Parathyroid adenoma (tissue), 2 donors: ENCODE data around the gene ORMDL1.

ENCODE experiments used
- H2AFZ ChIP-seq: fragments of 300-600 bp; sonication (generic); one replicate; pipeline ENCODE4 v1.7.0; 2017; ENCODE audit warnings: antibody characterized with exemption, mild to moderate bottlenecking
- H3K27ac ChIP-seq: fragments of 300-600 bp; sonication (generic); one replicate; pipeline ENCODE4 v1.7.0; 2017
- H3K27me3 ChIP-seq: fragments of 300-600 bp; sonication (generic); one replicate; pipeline ENCODE4 v1.7.0; 2017; ENCODE audit warnings: low read length; ENCODE audit not compliant: control insufficient read depth, insufficient read depth
- H3K36me3 ChIP-seq: fragments of 300-600 bp; sonication (generic); one replicate; pipeline ENCODE4 v1.7.0; 2017; ENCODE audit warnings: low read length; ENCODE audit not compliant: control insufficient read depth, insufficient read depth
- H3K4me1 ChIP-seq: fragments of 300-600 bp; sonication (generic); one replicate; pipeline ENCODE4 v1.7.0; 2017; ENCODE audit warnings: control low read depth
- H3K4me2 ChIP-seq: fragments of 300-600 bp; sonication (generic); one replicate; pipeline ENCODE4 v1.7.0; 2017; ENCODE audit warnings: low read length
- H3K4me3 ChIP-seq: fragments of 300-600 bp; sonication (generic); one replicate; pipeline ENCODE4 v1.7.0; 2017; ENCODE audit warnings: low read depth, low read length
- H3K79me2 ChIP-seq: fragments of 300-600 bp; sonication (generic); one replicate; pipeline ENCODE4 v1.7.0; 2017; ENCODE audit warnings: control low read depth
- H3K9ac ChIP-seq: fragments of 300-600 bp; sonication (generic); one replicate; pipeline ENCODE4 v1.7.0; 2017; ENCODE audit warnings: mild to moderate bottlenecking
- H3K9me3 ChIP-seq: fragments of 300-600 bp; sonication (generic); one replicate; pipeline ENCODE4 v1.7.0; 2017; ENCODE audit warnings: low read length; ENCODE audit not compliant: control insufficient read depth
- TF ChIP-seq, protein P1 (sequence below): fragments of 300-600 bp; sonication (generic); IDR thresholded peaks from one replicate; pipeline ENCODE4 v1.7.0; 2017; ENCODE audit warnings: antibody characterized with exemption, mild to moderate bottlenecking
- donor health status: primary hyperparathyroidism.

ORMDL1 gene, protein sequence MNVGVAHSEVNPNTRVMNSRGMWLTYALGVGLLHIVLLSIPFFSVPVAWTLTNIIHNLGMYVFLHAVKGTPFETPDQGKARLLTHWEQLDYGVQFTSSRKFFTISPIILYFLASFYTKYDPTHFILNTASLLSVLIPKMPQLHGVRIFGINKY

DNA sequence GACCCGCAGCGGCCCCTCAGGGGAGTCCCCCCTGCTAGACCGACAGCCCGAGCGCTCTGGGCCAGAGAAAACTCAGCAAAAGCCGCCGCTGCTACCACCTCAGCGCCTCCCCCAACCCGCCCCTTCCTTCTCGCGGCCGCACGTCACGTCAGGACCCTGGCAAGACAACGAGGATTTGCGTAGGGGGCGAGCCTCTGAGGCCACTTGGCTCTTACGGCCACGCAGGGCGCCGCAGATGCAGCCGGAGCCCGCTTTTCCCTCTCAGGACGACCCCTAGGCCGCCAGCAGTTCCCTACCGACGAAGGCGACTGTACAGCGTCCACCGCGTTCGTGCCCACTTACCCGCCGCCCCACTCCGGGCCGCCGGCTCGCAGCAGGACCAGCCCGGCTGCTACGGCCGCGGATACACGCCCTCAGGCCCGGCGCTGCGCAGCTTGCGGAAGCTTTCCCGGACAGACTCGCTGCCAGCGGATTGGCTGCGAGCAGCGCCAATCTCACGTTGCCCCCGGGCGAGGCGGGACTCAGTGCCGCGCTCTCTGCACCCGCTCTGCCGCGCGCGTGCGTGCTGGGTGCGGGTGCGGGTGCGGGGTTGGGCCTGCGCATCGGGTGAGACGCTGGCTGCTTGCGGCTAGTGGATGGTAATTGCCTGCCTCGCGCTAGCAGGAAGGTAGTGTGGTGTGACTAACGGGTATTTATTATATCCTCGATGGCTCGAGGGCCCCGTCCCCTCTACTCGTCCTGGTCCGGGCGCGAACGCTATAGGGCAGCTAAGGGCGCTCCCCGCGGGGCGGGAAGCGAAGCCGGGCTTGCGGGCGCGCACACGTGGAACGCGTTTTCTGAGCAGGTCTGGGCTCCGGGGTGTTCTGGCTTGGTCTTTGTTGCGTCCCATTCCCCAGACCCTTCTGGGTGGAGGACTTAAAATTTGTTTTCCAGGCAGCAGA lies at the start of gene ORMDL1, which contains the start of gene PMS1:
TSS of gene ORMDL1 (minus strand) at position 413 of the 941 bp plus-strand sequence. CDS start 1,744 bp downstream, outside the sequence.
TSS of gene PMS1 (plus strand) at position 524 of the 941 bp plus-strand sequence. CDS start 7,360 bp downstream, outside the sequence.
- H3K4me3 ChIP-seq: peak within 1 kb of the TSS; percentile 71
- TF ChIP-seq, protein P1, sequence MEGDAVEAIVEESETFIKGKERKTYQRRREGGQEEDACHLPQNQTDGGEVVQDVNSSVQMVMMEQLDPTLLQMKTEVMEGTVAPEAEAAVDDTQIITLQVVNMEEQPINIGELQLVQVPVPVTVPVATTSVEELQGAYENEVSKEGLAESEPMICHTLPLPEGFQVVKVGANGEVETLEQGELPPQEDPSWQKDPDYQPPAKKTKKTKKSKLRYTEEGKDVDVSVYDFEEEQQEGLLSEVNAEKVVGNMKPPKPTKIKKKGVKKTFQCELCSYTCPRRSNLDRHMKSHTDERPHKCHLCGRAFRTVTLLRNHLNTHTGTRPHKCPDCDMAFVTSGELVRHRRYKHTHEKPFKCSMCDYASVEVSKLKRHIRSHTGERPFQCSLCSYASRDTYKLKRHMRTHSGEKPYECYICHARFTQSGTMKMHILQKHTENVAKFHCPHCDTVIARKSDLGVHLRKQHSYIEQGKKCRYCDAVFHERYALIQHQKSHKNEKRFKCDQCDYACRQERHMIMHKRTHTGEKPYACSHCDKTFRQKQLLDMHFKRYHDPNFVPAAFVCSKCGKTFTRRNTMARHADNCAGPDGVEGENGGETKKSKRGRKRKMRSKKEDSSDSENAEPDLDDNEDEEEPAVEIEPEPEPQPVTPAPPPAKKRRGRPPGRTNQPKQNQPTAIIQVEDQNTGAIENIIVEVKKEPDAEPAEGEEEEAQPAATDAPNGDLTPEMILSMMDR: no peak
- H3K4me1 ChIP-seq: no peaks in the 10 kb centered on the region
- H2AFZ ChIP-seq: peak within 1 kb of the TSS; percentile 97
- H3K36me3 ChIP-seq: no peaks in the 10 kb centered on the region
- peak within 1 kb of the TSS; percentile 74 for H3K4me2 ChIP-seq
- peaks cover 24% of the 10 kb centered on the region for H3K79me2 ChIP-seq
- H3K27ac ChIP-seq: peak within 1 kb of the TSS; percentile 89
- H3K27me3 ChIP-seq: no peaks in the 10 kb centered on the region
- H3K9ac ChIP-seq: peak within 1 kb of the TSS; percentile 73
- no peaks in the 10 kb centered on the region for H3K9me3 ChIP-seq

DNA sequence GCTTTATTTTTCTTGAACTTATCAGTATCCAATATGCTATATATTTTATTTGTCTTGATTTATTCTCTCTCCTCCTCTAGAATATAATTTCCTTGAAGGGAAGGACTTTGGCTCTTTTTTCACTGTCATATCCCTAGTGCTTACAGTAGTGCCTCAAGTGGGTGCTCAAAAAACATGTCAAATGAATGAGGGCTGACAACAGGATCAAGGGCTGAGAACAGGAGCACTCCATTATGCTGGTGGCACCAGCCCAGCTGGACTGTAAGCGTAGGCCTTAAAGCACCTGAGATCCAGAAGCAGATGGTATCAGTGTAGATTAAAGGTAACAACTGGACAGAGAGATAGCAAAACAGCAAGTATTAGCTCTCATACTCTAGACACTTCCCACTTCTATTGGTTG lies 46.4 kb upstream of the ORMDL1 start:
- Histone ChIP-seq H3K36me3 (no peaks in the 10 kb centered on the region), H3K79me2 (no peaks in the 10 kb centered on the region), H3K9me3 (no peaks in the 10 kb centered on the region), H3K4me2 (no peak overlapping the region), H3K4me1 (peaks cover 3% of the 10 kb centered on the region), H2AFZ (no peak overlapping the region), H3K27me3 (no peaks in the 10 kb centered on the region), H3K27ac (no peak overlapping the region), H3K4me3 (no peak overlapping the region), H3K9ac (no peak overlapping the region)
- TF ChIP-seq, protein P1: no peak

DNA sequence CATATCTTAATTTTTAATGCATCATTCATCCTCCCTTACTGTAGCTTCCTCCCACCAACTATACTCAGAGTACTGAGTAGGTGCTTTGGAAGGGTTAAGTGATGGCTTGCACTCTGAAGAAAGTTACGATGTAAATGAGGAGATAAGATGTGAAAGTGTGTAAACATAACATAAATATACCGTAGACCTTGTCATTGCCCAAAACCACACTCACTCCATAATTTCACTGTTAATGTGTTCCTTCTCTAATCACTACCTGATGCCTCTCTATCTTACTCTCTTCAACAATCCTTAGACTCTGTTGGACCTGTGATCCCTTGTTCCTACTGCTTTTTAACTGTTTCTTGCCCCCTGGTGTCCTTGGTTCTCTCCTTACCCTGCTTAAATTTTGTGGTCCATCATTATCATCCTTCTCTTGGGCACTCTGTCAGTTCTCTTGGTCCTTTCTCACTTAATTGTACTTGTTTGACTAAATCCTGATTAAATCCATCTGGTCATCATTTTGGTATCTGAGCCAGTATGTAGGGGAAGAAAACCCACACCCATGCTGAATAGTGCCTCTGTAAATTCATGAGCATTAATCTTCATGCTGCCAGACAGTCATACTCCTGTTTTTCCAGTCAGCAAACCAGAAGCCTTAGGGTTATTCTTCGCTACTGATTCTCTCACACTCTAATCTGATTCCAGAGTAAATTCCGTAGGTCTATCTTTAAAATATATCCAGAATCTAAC lies 45.1 kb upstream of the ORMDL1 start:
- Histone ChIP-seq H3K27me3 (no peaks in the 10 kb centered on the region), H3K27ac (no peak overlapping the region), H3K36me3 (no peaks in the 10 kb centered on the region), H3K79me2 (no peaks in the 10 kb centered on the region), H3K4me1 (peaks cover 3% of the 10 kb centered on the region), H3K9ac (no peak overlapping the region), H3K9me3 (no peaks in the 10 kb centered on the region), H3K4me3 (no peak overlapping the region), H2AFZ (no peak overlapping the region), H3K4me2 (no peak overlapping the region)
- TF ChIP-seq, protein P1: no peak

DNA sequence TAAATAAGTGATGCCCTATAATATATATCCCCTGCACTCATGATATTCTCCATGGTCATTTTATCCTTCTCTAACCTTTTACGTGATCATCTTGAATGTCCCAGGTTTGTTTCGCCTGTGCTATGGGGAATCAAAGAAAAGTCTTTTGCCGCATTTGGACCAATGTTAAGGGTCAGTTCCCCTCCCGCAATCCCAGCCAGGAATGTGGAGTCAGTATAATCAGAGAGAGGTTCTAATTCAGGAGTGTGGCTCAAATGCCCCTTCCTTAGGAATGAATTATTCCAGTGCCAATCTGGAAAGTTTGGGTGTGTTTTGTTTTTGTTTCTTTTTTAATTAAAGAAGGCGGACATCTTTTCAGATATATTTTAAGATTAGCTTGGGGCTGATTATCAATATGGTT lies 41.9 kb upstream of the ORMDL1 start:
- Histone ChIP-seq H3K27me3 (no peaks in the 10 kb centered on the region), H3K36me3 (no peaks in the 10 kb centered on the region), H3K9me3 (no peaks in the 10 kb centered on the region), H3K79me2 (no peaks in the 10 kb centered on the region), H3K4me1 (peaks cover 3% of the 10 kb centered on the region), H3K4me3 (no peak overlapping the region), H3K9ac (no peak overlapping the region), H2AFZ (no peak overlapping the region), H3K27ac (no peak overlapping the region), H3K4me2 (no peak overlapping the region)
- TF ChIP-seq, protein P1: no peak
